ENCODE data around the gene HES6. TPM values are rescaled to one million over a fixed set of nuclear protein-coding genes. Genes with fewer than 3 reads are reported as not detected.

The HES6 gene
- total and polyA plus RNA-seq, 2 experiments from 2014 or later = 38.8 to 76.3 TPM

DNA sequence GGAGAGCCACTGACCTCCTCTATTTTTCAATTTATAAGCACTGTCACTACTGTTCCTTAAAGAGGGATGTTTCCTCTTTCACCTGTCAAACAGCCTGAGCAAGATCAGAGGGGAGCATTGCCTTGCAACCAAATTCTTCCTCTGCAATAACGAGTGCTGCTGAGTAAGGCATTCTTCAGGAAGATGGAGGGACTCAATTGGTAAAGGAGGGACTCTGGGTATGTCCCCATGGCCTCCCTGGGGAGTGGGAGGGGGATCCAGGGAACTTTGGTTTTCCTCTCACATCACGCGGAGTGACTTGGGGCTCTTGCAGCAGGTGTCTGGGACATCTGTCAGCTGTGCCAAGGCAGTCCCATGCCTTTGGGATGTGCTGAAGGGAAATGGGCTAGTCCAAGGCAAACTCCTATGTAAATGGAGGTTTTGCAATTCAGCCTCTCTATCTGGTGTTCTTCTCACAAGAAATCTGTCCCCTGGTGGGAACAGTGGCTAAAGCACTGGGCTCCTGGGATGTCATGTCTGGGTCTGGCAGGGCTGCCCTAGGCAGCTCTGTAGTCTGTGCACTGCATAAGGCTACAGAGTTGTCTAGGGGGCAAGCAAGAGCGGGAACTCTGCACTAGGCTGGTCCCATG lies 14.4 kb upstream of the HES6 start:
- TF ChIP-seq EZH2 (IDR thresholded peaks at IDR 0.05; ENCODE audit: low read depth, unreplicated experiment) (no peak), CREB1 (CRISPR knock-in tag; IDR thresholded peaks at IDR 0.05; ENCODE audit: low read depth) (no peak)
- TF ChIP-seq, protein P1, sequence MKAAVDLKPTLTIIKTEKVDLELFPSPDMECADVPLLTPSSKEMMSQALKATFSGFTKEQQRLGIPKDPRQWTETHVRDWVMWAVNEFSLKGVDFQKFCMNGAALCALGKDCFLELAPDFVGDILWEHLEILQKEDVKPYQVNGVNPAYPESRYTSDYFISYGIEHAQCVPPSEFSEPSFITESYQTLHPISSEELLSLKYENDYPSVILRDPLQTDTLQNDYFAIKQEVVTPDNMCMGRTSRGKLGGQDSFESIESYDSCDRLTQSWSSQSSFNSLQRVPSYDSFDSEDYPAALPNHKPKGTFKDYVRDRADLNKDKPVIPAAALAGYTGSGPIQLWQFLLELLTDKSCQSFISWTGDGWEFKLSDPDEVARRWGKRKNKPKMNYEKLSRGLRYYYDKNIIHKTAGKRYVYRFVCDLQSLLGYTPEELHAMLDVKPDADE (IDR thresholded peaks at IDR 0.05) = no peak
- TF ChIP-seq, protein P2, sequence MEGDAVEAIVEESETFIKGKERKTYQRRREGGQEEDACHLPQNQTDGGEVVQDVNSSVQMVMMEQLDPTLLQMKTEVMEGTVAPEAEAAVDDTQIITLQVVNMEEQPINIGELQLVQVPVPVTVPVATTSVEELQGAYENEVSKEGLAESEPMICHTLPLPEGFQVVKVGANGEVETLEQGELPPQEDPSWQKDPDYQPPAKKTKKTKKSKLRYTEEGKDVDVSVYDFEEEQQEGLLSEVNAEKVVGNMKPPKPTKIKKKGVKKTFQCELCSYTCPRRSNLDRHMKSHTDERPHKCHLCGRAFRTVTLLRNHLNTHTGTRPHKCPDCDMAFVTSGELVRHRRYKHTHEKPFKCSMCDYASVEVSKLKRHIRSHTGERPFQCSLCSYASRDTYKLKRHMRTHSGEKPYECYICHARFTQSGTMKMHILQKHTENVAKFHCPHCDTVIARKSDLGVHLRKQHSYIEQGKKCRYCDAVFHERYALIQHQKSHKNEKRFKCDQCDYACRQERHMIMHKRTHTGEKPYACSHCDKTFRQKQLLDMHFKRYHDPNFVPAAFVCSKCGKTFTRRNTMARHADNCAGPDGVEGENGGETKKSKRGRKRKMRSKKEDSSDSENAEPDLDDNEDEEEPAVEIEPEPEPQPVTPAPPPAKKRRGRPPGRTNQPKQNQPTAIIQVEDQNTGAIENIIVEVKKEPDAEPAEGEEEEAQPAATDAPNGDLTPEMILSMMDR (conservative IDR thresholded peaks at IDR 0.05; ENCODE audit: low read depth in 2 of 2) = no peak
- TF ChIP-seq, protein P3, sequence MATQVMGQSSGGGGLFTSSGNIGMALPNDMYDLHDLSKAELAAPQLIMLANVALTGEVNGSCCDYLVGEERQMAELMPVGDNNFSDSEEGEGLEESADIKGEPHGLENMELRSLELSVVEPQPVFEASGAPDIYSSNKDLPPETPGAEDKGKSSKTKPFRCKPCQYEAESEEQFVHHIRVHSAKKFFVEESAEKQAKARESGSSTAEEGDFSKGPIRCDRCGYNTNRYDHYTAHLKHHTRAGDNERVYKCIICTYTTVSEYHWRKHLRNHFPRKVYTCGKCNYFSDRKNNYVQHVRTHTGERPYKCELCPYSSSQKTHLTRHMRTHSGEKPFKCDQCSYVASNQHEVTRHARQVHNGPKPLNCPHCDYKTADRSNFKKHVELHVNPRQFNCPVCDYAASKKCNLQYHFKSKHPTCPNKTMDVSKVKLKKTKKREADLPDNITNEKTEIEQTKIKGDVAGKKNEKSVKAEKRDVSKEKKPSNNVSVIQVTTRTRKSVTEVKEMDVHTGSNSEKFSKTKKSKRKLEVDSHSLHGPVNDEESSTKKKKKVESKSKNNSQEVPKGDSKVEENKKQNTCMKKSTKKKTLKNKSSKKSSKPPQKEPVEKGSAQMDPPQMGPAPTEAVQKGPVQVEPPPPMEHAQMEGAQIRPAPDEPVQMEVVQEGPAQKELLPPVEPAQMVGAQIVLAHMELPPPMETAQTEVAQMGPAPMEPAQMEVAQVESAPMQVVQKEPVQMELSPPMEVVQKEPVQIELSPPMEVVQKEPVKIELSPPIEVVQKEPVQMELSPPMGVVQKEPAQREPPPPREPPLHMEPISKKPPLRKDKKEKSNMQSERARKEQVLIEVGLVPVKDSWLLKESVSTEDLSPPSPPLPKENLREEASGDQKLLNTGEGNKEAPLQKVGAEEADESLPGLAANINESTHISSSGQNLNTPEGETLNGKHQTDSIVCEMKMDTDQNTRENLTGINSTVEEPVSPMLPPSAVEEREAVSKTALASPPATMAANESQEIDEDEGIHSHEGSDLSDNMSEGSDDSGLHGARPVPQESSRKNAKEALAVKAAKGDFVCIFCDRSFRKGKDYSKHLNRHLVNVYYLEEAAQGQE (IDR thresholded peaks at IDR 0.05; ENCODE audit: unreplicated experiment) = no peak
- DNase-seq (ENCODE audit: low spot score) = no peak
- no peaks in the 10 kb centered on the region for H3K9me3 Mint-ChIP-seq
- Histone ChIP-seq H3K36me3 (ENCODE audit: insufficient read depth) (no peaks in the 10 kb centered on the region), H3K4me3 (no peak overlapping the region), H3F3A (replicated peaks; ENCODE audit: low read depth) (no peaks in the 10 kb centered on the region), H3K27ac (ENCODE audit: low read depth) (no peak overlapping the region), H3K4me2 (no peak overlapping the region), H3K9me2 (ENCODE audit: insufficient read depth) (no peaks in the 10 kb centered on the region), H3K27me3 (ENCODE audit: insufficient read depth) (no peaks in the 10 kb centered on the region), H4K20me1 (replicated peaks; ENCODE audit: insufficient read depth) (0 out of 2 replicates have a peak, but pooled peaks cover 3% of the 10 kb centered on the region), H3K4me1 (ENCODE audit: insufficient read depth) (no peaks in the 10 kb centered on the region), H2AFZ (no peak overlapping the region), H3K79me2 (replicated peaks; ENCODE audit: insufficient read depth) (no peaks in the 10 kb centered on the region)
- peaks cover 4% of the 10 kb centered on the region; the same call in 1 of the 3 replicates for H3K4me1 Mint-ChIP-seq
- H3K36me3 Mint-ChIP-seq (ENCODE audit: low read depth) = peaks cover 13% of the 10 kb centered on the region; the same call in 2 of the 3 replicates
- no peak overlapping the region for H3K4me3 Mint-ChIP-seq
- no peak overlapping the region for H3K27ac Mint-ChIP-seq
- no peak for ATAC-seq
- peaks cover 4% of the 10 kb centered on the region for H3K27me3 Mint-ChIP-seq (ENCODE audit: insufficient read depth, low read depth, poor library complexity)

DNA sequence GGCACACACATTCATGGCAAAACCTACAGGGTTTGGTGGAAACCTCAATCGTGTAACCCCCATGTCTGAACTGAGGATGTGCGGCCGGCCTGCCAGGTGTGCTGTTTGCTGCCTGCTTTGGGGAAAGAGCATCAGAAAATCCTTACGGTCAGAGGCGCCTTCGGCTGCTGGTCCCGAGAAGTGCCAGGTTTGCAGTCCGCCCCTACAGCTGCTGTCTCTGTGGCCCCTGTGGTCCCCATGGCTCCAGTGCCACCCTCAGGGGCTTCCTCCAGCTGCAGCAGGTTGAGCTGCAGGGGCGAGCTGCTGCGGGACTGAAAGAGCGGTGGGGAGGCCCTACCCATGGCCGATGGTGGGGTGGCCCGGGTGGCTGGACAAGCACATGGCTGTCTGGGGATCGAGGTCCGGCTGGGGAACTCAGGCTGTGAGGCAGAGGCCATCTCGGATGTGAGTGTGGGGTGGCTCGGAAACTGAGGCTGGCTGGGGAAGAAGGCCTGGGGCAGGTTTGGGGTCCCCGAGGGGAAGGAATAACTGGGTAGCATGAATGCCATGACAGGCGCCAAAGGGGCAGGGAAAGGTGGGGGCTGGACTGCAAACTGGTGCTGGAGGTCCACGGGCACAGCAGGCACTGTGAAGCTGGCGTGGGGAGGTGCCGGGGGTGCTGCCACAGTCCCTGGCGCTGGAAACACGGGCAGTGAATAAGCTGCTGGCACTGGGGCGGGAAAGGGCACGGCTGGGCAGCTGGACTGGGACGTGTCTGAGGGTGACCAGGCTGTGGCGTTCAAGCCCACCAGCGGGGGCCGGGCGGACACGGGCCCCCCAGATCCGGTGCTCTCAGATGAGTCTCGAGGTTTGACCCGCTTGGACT lies 13.2 kb upstream of the HES6 start:
- Histone ChIP-seq H3K27me3 (ENCODE audit: insufficient read depth) (no peaks in the 10 kb centered on the region), H4K20me1 (replicated peaks; ENCODE audit: insufficient read depth) (0 out of 2 replicates have a peak, but pooled peaks cover 3% of the 10 kb centered on the region), H3K36me3 (ENCODE audit: insufficient read depth) (no peaks in the 10 kb centered on the region), H3K4me3 (no peak overlapping the region), H3K27ac (ENCODE audit: low read depth) (no peak overlapping the region), H2AFZ (no peak overlapping the region), H3K9me2 (ENCODE audit: insufficient read depth) (no peaks in the 10 kb centered on the region), H3K4me2 (no peak overlapping the region), H3K4me1 (ENCODE audit: insufficient read depth) (no peaks in the 10 kb centered on the region), H3F3A (replicated peaks; ENCODE audit: low read depth) (no peaks in the 10 kb centered on the region), H3K79me2 (replicated peaks; ENCODE audit: insufficient read depth) (no peaks in the 10 kb centered on the region)
- no peak for DNase-seq (ENCODE audit: low spot score)
- Mint-ChIP-seq H3K9me3 (no peaks in the 10 kb centered on the region), H3K4me3 (no peak overlapping the region), H3K27me3 (ENCODE audit: insufficient read depth, low read depth, poor library complexity) (peaks cover 7% of the 10 kb centered on the region), H3K4me1 (peaks cover 4% of the 10 kb centered on the region; the same call in 1 of the 3 replicates), H3K36me3 (ENCODE audit: low read depth) (peaks cover 9% of the 10 kb centered on the region; the same call in 2 of the 3 replicates), H3K27ac (no peak overlapping the region)
- ATAC-seq = no peak
- no peak for TF ChIP-seq JUNB (IDR thresholded peaks at IDR 0.05; ENCODE audit: unreplicated experiment)
- TF ChIP-seq, protein P3 (IDR thresholded peaks at IDR 0.05; ENCODE audit: unreplicated experiment) = no peak
- TF ChIP-seq STAT1 (IDR thresholded peaks at IDR 0.05; ENCODE audit: unreplicated experiment) = no peak
- no peak for TF ChIP-seq ZNF331 (CRISPR knock-in tag; IDR thresholded peaks at IDR 0.05; ENCODE audit: low read depth)
- TF ChIP-seq EZH2phosphoT487 (IDR thresholded peaks at IDR 0.05; ENCODE audit: unreplicated experiment) = no peak

All from GM23338 (cell line).